Loucy (cell line): ENCODE measurements around the gene TLE3.

Source experiments
- H2AFZ ChIP-seq: fragments of 200-600 bp; sonication (generic); 2 replicates; pipeline ENCODE4 v1.6.0; 2016; ENCODE audit warnings: antibody characterized with exemption, mild to moderate bottlenecking, low read length, moderate library complexity
- H3F3A ChIP-seq: fragments of 200-600 bp; 2 replicates; pipeline ENCODE4 v1.6.0; 2016; ENCODE audit warnings: antibody characterized with exemption, low read depth, mild to moderate bottlenecking
- H3K27me3 ChIP-seq: fragments of 200-600 bp; sonication (generic); 2 replicates; pipeline ENCODE4 v1.6.1; 2014; ENCODE audit warnings: low read length, mild to moderate bottlenecking; ENCODE audit not compliant: insufficient read depth, poor library complexity, severe bottlenecking
- H3K36me3 ChIP-seq: fragments of 200-600 bp; sonication (generic); 2 replicates; pipeline ENCODE4 v1.6.1; 2016; ENCODE audit warnings: low read length; ENCODE audit not compliant: insufficient read depth
- H3K4me1 ChIP-seq: fragments of 200-600 bp; sonication (generic); 2 replicates; pipeline ENCODE4 v1.5.1; 2014; ENCODE audit warnings: low read length, mild to moderate bottlenecking; ENCODE audit not compliant: insufficient read depth, poor library complexity, severe bottlenecking
- H3K4me2 ChIP-seq: fragments of 200-600 bp; sonication (generic); 2 replicates; pipeline ENCODE4 v1.6.0; 2014; ENCODE audit warnings: antibody characterized with exemption, low read length, low read depth, mild to moderate bottlenecking; ENCODE audit not compliant: poor library complexity, severe bottlenecking
- H3K4me3 ChIP-seq: fragments of 200-600 bp; sonication (generic); 2 replicates; pipeline ENCODE4 v1.5.1; 2014; ENCODE audit warnings: low read length, mild to moderate bottlenecking, mixed read lengths; ENCODE audit not compliant: poor library complexity, severe bottlenecking
- H3K79me2 ChIP-seq: fragments of 200-600 bp; sonication (generic); 2 replicates; pipeline ENCODE4 v1.6.1; 2014; ENCODE audit warnings: low read length; ENCODE audit not compliant: insufficient read depth
- H3K9ac ChIP-seq: fragments of 200-600 bp; sonication (generic); 2 replicates; pipeline ENCODE4 v1.6.0; 2014; ENCODE audit warnings: mild to moderate bottlenecking, low read depth, low read length, moderate library complexity; ENCODE audit not compliant: poor library complexity, severe bottlenecking
- H3K9me2 ChIP-seq: fragments of 200-600 bp; sonication (generic); replicated peaks from 2 replicates; pipeline ENCODE4 v1.6.1; 2016; ENCODE audit warnings: low read depth, low read length, mixed read lengths
- H3K9me3 ChIP-seq: fragments of 200-600 bp; sonication (generic); 2 replicates; pipeline ENCODE4 v1.6.1; 2014; ENCODE audit warnings: mild to moderate bottlenecking, antibody characterized with exemption, low read length, low read depth; ENCODE audit not compliant: insufficient read depth
- H4K20me1 ChIP-seq: fragments of 200-600 bp; sonication (generic); 2 replicates; pipeline ENCODE4 v1.6.0; 2014; ENCODE audit warnings: antibody characterized with exemption, low read length, mild to moderate bottlenecking; ENCODE audit not compliant: insufficient read depth, poor library complexity, severe bottlenecking
- EZH2phosphoT487 ChIP-seq: fragments of 200-600 bp; IDR thresholded peaks from 2 replicates; pipeline ENCODE4 v1.6.1; 2018; ENCODE audit warnings: antibody characterized with exemption, mild to moderate bottlenecking, moderate library complexity, borderline replicate concordance
- TF ChIP-seq, protein P1 (sequence below): fragments of 200-600 bp; sonication (generic); conservative IDR thresholded peaks from 2 replicates; pipeline ENCODE4 v1.5.1; 2014; ENCODE audit warnings: mild to moderate bottlenecking, antibody characterized with exemption, low read length

The TLE3 gene

DNA sequence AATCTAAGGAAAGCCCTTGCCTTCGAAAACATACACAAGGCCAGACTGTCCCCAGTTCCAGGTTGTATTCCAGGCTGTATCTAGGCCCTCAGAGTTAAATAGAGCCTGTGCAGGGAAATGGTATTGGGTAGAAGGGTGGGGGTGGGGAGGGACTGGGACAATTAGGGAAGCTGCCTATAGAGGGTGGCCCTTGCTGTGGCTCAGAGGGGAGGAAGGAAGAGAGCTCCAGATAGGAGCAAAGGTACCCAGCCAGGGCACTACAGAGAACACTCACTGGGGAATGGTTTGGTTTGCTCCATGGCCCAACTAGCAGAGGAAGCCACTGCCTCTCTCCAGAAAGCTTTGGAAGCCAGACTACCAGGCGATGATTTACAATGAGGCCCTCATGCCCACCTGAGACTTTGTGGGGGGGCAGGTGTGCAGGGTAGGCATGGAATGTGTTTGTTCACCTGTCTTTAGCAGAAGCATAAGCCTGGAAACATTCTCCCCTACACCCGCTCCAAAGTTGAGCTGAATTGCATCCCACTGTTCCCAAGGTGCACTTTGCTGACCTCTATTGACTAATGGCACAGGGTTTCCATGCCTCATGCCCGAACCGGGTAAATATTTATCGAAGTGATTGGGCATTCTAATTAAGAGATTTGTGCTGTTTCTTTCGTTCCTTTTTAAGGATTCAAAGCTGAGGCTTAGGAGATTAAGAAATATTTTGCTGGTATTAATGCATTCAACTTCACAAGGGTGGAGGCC is 6.3 kb upstream of the TLE3 start:
- H3K27me3 ChIP-seq: no peaks in the 10 kb centered on the region
- no peaks in the 10 kb centered on the region for H3F3A ChIP-seq
- no peak overlapping the region for H3K4me2 ChIP-seq

DNA sequence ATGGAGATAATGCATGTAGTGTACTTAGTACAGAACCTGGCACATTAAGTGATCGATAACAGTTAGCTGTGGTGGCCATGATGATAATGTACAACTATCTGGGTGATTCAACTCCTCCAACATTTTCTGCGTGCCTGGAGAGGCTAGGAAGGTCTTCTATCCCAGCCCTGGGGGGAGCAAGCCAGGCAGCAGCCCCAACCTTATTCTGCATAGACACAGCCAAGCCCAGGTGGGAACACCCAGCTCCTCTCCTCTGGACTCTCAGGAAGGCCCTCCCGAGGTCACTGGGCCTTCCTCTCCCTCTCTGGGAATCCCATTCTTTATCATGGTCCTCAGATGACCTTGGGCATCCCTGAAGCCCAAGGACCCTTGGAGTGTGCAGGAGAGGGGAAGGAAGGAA is 5.1 kb upstream of the TLE3 start:
- no peaks in the 10 kb centered on the region for H4K20me1 ChIP-seq
- no peaks in the 10 kb centered on the region for H3K27me3 ChIP-seq
- peaks cover 8% of the 10 kb centered on the region; the same call in 1 of the 2 replicates for H3K79me2 ChIP-seq
- no peaks in the 10 kb centered on the region for H3K9me3 ChIP-seq
- TF ChIP-seq, protein P1, sequence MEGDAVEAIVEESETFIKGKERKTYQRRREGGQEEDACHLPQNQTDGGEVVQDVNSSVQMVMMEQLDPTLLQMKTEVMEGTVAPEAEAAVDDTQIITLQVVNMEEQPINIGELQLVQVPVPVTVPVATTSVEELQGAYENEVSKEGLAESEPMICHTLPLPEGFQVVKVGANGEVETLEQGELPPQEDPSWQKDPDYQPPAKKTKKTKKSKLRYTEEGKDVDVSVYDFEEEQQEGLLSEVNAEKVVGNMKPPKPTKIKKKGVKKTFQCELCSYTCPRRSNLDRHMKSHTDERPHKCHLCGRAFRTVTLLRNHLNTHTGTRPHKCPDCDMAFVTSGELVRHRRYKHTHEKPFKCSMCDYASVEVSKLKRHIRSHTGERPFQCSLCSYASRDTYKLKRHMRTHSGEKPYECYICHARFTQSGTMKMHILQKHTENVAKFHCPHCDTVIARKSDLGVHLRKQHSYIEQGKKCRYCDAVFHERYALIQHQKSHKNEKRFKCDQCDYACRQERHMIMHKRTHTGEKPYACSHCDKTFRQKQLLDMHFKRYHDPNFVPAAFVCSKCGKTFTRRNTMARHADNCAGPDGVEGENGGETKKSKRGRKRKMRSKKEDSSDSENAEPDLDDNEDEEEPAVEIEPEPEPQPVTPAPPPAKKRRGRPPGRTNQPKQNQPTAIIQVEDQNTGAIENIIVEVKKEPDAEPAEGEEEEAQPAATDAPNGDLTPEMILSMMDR: no peak
- TF ChIP-seq EZH2phosphoT487: no peak
- H3F3A ChIP-seq: no peaks in the 10 kb centered on the region; the same call in 1 of the 2 replicates
- no peak overlapping the region for H3K4me3 ChIP-seq
- no peaks in the 10 kb centered on the region for H3K36me3 ChIP-seq
- H3K9me2 ChIP-seq: no peaks in the 10 kb centered on the region
- H3K4me1 ChIP-seq: peaks cover 38% of the 10 kb centered on the region
- H2AFZ ChIP-seq: no peak overlapping the region
- no peak overlapping the region for H3K4me2 ChIP-seq
- H3K9ac ChIP-seq: no peak overlapping the region

More for the DNA sequence above, 6.3 kb upstream of the TLE3 start:
- H3K79me2 ChIP-seq: peaks cover 2% of the 10 kb centered on the region; the same call in 1 of the 2 replicates
- H2AFZ ChIP-seq: no peak overlapping the region
- no peaks in the 10 kb centered on the region for H3K9me2 ChIP-seq
- no peak overlapping the region for H3K9ac ChIP-seq
- H3K4me1 ChIP-seq: peaks cover 31% of the 10 kb centered on the region
- no peaks in the 10 kb centered on the region for H3K9me3 ChIP-seq
- no peaks in the 10 kb centered on the region for H4K20me1 ChIP-seq
- H3K36me3 ChIP-seq: no peaks in the 10 kb centered on the region
- TF ChIP-seq, protein P1: no peak
- no peak for TF ChIP-seq EZH2phosphoT487
- no peak overlapping the region for H3K4me3 ChIP-seq

DNA sequence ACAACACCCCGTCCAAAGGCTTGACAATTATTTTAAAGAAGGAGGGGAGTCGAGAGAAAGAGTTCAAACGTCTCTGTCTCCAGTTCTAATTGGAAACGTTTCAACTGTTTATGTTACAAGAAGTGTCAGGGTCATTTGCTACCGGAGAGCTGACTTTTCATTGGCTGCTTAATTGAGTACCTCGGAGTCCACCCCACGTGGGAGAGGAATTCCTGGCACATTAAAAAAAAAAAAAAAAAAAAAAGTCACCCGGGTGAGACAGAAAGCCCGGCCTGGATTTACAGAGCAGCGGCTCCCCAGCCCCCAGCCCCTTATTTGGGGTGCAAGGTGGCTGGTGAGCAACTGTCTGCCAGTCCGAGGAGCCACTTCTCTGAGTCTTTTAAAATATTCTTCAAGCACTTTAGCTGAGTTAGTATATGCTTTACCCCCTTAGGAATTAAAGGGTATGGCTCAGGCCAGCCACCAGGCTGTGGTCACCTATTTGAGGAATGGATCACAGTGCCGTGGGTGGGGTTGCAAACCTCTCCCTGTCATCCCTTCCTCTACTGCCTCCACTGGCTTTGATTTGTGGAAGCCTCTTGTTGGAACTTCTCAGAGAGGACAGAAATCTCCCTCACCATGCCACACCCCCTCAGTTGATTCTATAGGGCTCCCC is 3.9 kb upstream of the TLE3 start:
- peaks cover 18% of the 10 kb centered on the region for H3K79me2 ChIP-seq
- no peaks in the 10 kb centered on the region for H3K9me2 ChIP-seq
- TF ChIP-seq EZH2phosphoT487: no peak
- TF ChIP-seq, protein P1: no peak
- H2AFZ ChIP-seq: no peak overlapping the region; the same call in 1 of the 2 replicates
- H3K4me1 ChIP-seq: peaks cover 38% of the 10 kb centered on the region
- H3K9ac ChIP-seq: peak overlapping the region; percentile 73
- peak overlapping the region; percentile 74 for H3K4me3 ChIP-seq
- no peaks in the 10 kb centered on the region for H3K9me3 ChIP-seq
- H3K27me3 ChIP-seq: no peaks in the 10 kb centered on the region
- H3K36me3 ChIP-seq: no peaks in the 10 kb centered on the region
- H3K4me2 ChIP-seq: peak overlapping the region; percentile 98
- peaks cover 2% of the 10 kb centered on the region for H4K20me1 ChIP-seq
- no peaks in the 10 kb centered on the region; the same call in 1 of the 2 replicates for H3F3A ChIP-seq
